NCI-H2227 treated with DMSO at 0.1 percent for 48 hours (cell line): ENCODE data around the gene S1PR3.

Experiments used
- DNase-seq: peaks from one replicate; lab custom pipeline; 2025; lab: John Stamatoyannopoulos, UW

The S1PR3 gene

DNA sequence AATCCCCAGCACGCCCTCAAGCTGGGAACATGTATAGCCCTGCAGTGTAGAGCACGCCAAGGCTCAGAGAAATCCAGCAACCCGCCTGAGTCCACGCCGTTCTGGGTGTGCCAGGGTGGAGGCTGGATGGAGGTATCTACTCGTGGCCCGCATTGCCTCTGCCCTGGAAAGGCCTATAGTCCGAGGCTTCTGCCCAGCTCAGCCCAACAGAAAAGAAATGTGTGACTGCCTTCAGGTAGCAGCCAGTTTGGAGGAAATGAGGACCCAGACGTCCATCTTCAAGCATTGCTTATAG is 18.2 kb downstream of the S1PR3 start:
- no peak for DNase-seq

DNA sequence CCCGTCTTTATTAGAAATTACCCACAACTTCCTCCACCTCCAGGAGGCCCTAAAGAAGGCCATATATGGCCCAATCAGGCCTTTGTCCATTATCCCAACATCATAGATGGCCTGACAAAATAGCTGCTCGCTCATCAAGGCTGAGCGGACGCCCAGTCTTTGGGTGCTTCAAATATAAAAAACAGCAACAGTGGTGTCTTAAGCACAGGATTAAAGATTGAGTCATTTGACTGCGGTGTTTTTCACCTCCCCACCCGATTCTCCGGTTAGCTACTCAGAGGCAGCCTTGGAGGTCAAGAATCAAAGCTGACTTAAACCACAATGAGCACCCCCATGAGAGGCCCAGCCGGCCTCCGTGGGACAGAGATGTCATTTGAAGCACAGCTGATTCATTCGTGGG is 18.8 kb downstream of the S1PR3 start:
- no peak for DNase-seq

DNA sequence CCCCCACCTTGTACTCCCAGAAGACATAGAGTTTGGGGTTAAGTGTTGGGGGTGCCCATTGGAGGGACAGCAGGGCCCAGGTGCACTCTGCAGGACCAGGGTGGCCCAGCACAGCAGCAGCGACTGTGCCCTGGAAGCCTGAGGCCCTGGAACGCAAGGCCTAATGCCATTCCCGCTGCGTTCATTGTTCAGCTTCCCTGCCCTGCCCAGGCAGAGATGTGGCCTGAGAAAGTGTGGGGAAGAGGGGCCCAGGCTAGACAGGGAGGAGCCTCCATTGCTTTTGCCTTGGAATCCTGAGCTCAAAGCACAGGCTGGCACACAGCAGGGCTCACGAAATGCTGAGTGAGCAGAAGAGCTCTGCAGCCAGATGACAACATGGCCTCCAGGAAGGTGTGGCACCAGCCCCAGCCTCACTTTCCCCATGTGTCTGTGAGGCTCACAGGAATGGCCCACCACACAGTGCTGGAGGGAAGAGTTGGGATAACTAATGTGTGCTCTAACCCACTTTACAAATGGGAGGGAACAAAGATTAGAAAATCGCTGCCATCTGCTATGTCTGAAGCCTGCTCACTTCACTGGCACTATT is 19.4 kb downstream of the S1PR3 start:
- DNase-seq: no peak

DNA sequence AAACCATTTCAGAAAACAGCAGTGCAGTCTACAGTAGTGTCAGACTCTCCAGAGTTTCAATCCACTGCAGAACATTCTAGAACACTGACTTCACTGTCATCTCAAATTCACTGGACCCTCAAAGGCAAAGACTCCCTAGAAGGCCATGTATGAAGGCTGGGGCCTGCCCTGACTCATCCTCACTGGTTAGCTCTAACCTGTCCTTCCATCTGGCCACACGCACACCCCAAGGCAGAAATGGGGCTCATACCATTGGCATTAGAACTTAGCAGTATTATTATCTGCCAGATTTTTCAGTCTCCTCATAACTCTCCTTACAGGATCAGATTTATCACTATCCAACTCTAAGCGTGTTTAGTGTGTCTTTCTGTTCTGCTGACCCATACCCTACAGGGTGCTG is 20.4 kb downstream of the S1PR3 start:
- DNase-seq: no peak

DNA sequence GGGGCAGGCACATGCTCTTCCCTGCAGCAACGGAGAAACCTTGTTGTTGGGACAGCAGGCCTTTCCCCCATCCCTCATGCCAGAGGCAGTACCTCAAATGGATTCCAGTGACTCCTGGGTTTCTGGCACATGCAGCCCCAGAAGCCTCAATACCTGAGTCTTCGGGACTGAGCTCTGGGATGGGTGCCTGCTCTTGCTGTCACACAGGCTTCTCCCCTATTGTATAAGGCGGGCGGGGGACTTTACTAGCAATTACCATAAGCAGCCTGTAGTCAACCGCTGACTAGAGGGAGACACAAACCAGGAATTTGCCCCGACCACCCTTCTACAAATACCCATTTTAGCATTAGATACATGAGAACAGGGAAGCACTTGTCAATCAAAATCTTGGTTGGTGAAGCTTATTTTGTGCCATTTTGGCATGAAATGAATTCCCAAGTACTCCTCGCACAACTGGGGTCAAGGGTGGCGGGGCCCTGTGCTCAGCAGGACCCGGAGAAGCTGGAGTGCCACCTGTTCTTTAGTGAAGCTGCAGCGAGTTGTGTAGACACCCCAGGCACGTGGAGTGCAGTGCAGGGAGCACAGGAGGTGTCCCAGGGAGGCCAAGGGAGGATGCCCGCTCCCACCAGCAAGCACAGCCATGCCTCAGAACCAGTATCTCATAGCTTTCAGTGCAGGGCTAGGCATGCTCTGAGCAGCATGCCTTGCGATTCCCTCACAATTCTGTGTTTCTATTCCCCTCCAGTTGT is 21.2 kb downstream of the S1PR3 start:
- DNase-seq: no peak

DNA sequence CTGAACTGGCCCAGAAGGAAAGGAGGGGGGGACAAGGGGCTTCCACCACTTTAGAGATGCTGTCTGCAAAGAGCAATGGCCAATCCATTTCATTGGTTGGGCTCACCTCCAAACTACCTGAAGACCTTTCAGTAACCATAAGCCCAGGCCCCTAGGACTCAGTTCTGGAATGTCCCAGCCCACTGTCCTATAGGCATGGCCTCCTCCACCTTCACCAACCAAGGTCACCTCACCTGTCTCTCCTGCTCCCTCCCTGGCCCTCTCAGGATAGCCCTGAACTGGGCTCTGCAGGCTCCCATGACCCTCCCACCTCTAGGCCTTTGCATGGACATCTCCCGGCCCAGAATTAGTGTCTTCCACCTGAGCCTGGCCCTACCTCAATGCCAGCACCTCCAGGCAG is 22.4 kb downstream of the S1PR3 start:
- no peak for DNase-seq

DNA sequence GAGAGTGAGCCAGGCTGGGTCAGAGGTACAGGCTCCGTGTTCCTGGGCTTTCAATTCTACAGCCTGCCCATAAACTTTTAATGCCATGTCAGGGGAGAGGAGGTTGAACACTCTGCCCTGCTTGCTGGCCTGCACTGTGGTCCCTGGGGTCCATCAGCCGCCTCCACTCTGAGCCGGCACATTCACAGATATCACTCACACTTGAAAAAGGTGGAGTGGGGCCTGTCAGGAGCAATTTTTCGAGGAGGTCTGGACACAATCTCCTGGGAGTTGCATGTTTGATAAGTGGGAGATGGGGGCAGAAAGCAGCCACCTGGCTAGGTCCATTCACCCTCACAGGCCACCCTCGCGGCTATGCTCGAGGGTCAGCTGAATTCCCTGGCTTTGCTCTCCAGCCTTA is 22.9 kb downstream of the S1PR3 start:
- DNase-seq: no peak

DNA sequence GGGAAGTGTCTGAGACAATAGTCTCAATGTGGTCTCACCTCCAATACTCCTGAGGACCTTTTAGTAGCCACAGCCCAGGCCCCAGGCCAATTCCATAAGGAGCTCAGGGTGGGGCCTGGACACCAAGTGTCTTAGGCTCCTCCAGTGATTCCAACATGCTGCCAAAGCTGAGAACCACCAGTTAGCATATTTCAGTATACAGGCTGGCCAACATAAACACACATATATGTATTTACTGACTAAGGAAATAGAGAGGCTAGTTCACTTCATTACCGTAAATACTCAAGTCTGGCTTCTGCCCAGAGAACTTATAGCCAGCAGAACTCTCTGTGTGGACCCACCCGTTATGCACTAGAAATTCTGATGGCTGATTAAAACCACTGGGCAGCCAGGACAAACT is 24.1 kb downstream of the S1PR3 start:
- no peak for DNase-seq

DNA sequence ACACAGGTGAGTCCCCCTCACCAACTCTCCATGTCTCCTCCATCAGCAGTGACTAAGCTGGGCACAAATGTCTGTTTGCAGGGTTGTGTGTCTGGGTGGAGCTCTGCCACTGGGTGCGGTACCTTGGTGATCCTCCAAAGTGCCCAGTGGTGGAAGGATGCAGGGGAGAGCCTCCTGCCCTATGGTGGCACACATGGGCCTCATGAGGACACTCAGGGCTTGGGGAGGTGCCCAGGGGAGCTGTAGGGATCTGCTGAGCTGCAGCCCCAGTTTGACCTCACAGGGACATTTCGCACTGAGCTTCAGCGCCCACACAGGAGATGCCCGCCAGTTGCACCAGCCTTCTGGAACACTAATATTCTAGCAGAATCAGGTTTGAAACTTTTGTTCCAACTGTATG is 29.5 kb downstream of the S1PR3 start:
- DNase-seq: no peak

DNA sequence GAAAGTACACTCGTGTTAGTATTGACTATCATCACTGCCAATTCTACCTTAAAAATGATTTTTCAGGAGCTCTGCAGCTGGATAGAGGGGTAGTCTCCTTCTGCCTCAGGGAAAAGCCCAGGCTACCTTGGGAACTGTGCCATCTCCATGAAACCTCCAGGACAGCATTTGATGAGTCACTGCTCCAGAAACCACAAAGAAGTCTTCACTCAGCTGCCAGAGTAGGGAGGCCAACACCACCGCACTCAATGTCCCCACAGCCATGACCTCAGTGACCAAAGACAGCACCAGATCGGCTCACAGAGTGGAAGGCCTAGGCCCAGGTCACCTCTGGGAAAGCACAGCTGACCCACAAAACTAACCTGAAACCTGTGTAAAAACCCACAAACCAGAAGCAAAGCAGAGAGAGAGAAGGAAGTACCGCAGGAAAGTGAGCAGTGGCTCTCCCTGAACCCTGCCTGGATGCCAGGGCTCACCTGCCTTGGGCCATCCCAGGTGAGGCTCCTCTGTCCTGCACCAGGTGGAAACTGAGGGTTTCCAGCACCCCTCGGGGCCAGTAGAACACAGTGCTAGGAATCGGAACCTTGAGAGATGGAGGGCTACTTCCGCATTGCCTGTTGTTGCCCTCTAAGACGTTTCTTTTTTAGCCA is 30.0 kb downstream of the S1PR3 start:
- no peak for DNase-seq

DNA sequence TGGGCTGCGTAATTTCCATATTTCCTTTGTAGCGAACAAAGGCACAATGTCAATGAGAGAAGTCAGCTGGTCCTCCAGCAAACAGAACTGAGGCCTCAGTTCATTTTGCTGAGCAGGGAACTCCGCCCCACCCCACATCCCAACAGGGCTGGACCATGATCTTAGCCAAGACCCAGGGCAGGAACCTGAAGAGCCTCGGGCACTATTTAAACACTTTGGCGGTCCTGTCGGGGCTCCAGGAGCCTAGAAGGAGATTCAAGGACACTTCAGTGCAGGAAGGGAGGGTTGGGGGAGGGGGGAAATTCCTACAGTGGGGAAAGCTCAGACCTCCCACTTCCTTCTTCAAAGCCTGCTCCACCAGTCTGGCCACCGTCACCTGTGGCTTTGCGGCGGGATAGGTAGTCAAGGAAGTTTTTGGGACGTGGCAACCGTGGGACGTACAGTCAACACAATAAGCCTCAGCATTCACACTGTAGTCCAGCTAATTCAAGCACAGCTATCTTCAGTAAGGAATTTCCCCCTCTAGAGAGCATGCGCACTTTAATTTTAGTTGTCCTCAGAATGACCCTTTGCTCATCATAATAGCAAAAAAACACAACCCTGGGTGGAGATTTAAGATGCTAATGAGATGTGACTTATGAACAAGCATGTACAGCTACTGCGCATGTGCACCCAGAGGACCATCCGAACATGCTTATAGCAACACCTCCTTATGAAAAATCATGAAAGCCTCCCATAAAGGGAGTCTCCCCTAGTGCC is 30.9 kb downstream of the S1PR3 start:
- DNase-seq: no peak

DNA sequence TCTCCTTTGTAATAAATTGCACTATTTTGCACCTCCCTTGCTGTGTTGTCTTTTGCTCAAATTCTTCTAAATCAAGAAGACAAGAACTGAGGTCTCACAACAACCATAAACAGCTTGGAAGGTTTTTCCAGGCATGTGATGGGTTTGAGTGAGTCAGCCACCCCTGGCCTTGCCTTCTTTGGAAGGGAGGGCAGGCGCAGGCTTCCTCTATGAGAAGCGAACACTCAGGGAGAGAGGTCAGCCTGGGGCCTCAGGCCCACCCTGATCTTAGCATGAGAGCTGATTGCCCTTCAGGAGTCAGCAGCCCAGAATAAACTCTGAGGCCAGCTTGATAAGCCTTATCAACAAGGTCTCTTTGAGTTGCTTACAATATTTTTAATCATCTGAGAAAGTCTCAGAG is 31.6 kb downstream of the S1PR3 start:
- DNase-seq: no peak

DNA sequence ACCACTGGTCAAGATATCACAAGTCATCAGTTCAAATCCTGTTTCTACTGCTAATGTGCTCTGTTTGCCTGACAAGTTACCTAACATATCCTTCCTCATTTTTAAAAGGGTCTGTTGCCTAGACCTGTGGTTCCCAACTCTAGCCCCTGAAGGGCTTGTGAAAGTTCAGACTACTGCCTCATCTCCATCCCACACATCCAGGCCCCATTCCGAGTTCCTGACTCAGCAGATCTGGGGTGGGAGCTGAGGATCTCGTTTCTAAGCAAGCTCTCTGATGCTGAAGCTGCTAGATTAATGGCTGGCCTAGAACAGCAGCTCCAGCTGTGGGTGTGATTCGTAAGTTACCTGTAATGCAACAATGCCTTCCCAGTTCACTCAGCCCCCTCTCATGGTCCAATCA is 32.5 kb downstream of the S1PR3 start:
- DNase-seq: no peak

DNA sequence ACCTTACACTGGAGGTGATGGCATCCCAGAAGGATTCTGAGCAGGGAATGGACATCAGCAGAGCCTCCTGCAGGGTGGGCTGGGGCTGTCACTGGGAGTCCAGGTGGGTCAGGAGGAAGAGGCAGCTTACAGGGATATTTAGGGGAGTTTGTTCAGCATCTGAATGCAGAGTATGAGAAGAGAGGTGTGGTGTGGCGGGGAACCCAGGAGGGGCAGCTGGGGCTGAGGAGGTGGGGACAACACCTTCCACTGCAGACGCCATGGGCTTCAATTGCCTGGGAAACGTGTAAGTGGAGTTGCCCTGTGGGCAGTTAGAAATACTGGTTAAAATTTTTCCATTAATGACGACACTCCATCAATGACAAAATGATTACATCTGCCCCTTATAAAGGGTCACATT is 33.5 kb downstream of the S1PR3 start:
- no peak for DNase-seq

DNA sequence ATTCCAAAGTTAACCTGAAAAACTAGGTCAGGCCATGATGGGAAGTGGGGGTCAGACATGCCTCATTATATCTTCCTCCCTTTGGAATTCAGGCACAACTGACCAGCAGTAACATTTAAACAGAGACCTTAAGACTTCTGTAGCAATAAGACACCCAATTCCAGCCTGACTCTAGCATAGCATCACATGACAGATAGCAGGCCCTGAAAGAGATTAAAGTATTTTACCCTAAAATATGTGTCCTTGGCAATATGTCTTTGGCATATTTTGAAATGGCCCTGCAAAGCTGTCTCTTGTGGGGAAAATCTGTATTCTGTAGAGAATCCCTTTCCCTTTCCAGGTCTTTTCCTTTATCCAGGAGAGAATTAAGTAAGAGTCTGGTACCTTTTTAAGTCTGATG is 34.3 kb downstream of the S1PR3 start:
- DNase-seq: no peak

DNA sequence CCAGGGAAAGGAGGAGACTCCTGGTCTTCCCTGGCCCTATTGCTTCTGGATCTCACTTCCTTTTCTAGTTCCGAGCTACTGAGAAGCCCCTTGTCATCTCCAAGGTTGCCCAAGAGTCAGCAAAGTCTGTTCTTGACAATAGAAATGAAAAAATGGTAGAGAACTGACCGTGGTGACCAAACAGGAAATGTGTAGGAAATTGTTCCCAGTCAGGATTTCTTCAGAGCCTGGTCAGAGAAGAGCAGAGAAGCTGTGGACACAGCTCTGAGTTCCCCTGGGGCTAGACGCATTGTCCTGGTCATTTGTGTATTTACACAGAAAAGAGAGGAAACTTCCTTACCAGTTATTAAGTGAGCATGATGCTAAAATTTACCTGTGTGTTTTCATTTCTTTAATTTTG is 35.6 kb downstream of the S1PR3 start:
- no peak for DNase-seq

DNA sequence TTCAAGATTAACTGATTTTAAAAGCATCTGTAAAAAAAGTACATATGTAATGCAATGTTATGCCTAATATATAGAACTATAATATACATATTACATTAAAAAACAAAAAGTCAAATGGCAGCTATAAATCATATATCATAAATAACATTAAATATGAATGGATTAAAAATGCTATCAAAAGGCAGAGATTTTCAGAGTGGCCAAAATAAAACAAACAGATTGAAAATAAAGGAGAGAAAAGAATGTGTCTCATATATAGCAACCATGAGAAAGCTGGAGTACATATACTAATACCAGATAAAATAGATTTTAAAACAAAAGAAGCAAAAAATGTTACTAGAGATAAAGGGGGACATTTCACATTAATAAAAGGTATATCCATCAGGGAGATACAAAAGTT is 38.5 kb downstream of the S1PR3 start:
- no peak for DNase-seq

DNA sequence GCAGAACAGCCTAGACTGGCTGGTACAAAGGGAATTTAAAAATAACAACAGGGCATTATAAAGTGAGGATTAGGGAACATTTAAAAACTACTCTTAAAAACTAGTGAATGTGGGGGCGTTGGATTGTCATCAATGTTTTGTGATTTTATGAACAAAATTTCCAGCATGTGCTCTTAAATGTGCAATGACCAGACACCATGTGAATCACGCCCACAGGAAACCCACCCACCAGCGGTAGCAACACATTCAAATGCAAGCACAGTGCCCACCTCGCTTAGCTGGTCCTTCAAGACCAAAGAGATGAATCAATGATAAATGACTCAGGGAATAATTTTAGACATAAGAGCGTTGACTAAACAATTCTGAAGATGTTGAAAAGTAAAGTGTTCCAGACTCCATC is 40.9 kb downstream of the S1PR3 start:
- no peak for DNase-seq

DNA sequence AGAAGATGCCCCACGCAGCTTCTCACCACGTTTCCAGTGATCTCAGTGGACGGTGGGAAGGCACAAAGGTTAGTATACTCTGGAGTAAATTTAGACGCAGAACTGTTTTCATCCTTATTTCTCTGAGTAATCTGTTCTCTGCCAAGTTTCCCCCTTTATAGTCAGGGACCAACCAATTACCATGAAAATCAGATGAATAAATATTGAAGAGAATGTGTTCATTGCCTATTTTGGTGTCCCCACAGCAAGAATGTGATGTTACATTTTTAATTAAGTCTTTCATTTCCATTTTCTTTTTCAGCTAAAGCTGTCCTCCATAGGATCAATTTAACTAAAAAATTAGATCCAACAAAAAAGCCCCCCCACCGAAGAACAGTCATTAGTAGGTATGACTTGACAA is 41.4 kb downstream of the S1PR3 start:
- DNase-seq: no peak

DNA sequence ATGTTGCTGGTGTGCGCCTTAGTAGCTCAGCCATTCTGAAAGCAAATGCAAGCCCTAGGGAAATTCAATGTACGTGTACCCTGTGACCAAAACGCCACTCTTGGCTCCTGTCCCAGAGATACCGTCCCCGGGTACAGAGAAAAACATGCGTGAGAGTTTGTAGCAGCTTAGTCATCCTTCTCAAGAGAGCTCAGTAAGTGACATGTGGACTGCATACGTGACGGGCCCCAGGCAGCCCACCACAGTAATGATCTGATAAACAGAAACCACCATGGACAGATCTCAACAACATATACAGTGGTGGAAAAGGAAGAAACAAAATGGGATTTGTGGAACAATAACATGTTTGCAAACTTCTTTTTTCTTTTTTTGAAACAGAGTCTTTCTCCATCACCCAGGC is 45.1 kb downstream of the S1PR3 start:
- no peak for DNase-seq

DNA sequence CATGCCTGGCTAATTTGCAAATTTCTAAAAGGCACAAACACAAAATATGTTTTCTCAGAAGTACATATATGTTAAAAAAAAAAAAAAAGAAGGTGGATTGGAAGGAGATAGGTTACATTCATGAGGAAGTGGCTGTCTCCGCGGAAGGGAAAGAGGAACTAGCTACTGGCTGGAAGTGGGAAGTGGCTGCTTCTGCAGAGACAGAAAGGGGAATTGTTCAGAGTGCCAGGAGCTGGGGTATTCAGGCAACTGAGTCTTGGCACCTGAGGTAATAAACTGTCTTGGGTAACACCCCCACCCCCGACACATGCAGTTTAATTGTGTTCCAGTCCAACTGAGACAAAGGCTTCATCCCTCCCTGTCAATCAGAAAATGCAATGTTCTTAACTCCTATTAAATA is 45.6 kb downstream of the S1PR3 start:
- no peak for DNase-seq

DNA sequence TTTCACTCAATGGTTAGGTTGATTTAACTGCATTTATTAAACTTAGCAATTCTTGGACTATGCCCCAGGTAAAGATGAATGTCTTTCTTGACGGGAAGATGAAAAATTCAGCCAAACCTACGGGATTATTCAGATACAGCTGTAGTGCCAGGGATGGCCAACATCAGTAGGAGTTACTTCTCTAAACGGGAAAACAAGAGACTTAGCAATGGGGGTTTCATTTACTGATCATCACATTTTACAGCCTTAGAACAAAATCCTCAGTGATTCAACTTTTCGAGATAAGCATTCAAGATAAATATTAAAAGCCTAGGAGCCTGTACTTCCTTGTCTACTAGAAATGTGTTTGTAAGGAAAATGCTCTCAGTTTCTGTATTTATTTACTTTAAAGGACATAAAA is 46.1 kb downstream of the S1PR3 start:
- no peak for DNase-seq

DNA sequence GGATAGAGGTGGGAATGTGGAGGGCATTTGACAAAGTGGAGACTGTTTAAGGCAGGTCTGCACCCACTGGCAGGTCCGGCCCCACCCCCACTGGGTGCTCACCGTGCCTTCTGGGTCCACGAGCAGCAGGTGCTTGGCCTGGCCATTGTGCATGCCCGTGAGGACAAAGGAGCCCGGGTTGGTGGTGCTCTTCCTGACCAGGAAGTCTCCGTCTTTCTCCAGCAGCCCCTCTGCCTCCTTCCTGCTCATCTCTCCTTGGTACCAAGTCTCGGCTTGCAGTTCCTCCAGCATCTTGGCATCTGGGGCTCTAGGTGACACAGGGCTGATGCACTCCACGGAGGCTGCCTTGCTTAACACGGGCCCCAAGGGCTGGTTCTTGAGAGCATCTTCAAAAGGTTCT is 46.6 kb downstream of the S1PR3 start:
- no peak for DNase-seq
